SIG-M5 (cell line): ENCODE results near the gene EVL.

ENCODE experiments used
- DNase-seq: peaks from one replicate; lab custom pipeline; 2025; lab: John Stamatoyannopoulos, UW

The EVL gene

GRCh38 chr14:100109594-100109955, 44.4 kb downstream of the EVL start:
- DNase-seq, result no peak

GRCh38 chr14:100110816-100111215, 45.6 kb downstream of the EVL start:
- DNase-seq, result no peak

GRCh38 chr14:100111931-100112704, 46.9 kb downstream of the EVL start:
- DNase-seq, result no peak

- DNase-seq, result no peak
Measured at GRCh38 chr14:100114109-100114765, 49.0 kb downstream of the EVL start.

- DNase-seq, result no peak
Measured at GRCh38 chr14:100115236-100115635, 50.0 kb downstream of the EVL start.

- DNase-seq, result no peak
Measured at GRCh38 chr14:100115726-100116125, 50.5 kb downstream of the EVL start.

GRCh38 chr14:100116134-100116533, 50.9 kb downstream of the EVL start:
- no peak for DNase-seq

GRCh38 chr14:100117026-100117425, 51.8 kb downstream of the EVL start:
- DNase-seq, result no peak

- DNase-seq, result no peak
Measured at GRCh38 chr14:100117633-100118395, 52.6 kb downstream of the EVL start.

GRCh38 chr14:100118396-100119011, 53.3 kb downstream of the EVL start:
- DNase-seq, result no peak

- DNase-seq, result no peak
Measured at GRCh38 chr14:100119251-100119650, 54.0 kb downstream of the EVL start.

- no peak for DNase-seq
Measured at GRCh38 chr14:100120522-100121269, 55.5 kb downstream of the EVL start.

GRCh38 chr14:100121643-100122480, 56.6 kb downstream of the EVL start:
- no peak for DNase-seq

GRCh38 chr14:100122481-100123223, 57.4 kb downstream of the EVL start:
- no peak for DNase-seq

- DNase-seq, result no peak
Measured at GRCh38 chr14:100123618-100124017, 58.4 kb downstream of the EVL start.

- no peak for DNase-seq
Measured at GRCh38 chr14:100124551-100125088, 59.4 kb downstream of the EVL start.

- no peak for DNase-seq
Measured at GRCh38 chr14:100126401-100126800, 61.2 kb downstream of the EVL start.

- DNase-seq, result no peak
Measured at GRCh38 chr14:100127853-100128455, 62.7 kb downstream of the EVL start.

- DNase-seq, result no peak
Measured at GRCh38 chr14:100128688-100129087, 63.5 kb downstream of the EVL start.
